Measurements from ENCODE around the gene ARL15.

Gene ARL15

DNA sequence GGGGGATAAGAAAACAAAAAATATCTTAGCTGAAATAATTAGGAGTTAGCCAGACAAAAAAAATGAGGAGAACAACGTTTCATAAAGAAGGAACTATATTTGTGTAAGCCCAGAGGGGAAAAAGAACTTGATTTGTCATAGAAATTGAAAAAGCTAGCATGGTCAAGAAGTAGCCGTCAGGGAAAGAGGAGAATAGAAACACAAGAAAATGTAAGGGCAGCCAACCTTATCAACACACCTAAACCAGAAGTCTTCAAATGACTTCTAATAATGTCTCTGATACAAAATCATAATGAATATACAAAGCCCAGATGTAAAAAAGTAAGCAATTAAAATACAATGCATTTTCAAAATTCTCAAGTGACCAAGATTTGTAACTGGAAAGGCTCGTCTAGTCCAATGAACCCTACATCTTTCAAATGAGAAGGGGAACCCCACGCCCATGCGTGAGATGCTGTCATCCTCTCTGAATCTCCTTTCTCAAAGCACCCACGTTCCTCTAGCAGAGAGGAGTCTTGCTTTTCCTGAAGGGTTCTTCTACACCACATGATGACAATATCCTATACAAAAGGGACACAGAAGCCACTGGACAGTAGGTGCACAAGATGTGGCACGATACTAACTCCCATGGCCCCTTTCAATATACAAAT lies 103.7 kb downstream of the ARL15 start:
- Mint-ChIP-seq H3K27ac (no peak overlapping the region), H3K27me3 (ENCODE audit: low read depth, poor library complexity) (no peaks in the 10 kb centered on the region), H3K4me1 (peaks cover 7% of the 10 kb centered on the region), H3K4me3 (no peak overlapping the region), H3K9me3 (peaks cover 33% of the 10 kb centered on the region), H3K36me3 (ENCODE audit: low read depth) (peaks cover 35% of the 10 kb centered on the region)
- DNase-seq = no peak
- TF ChIP-seq, protein P1, sequence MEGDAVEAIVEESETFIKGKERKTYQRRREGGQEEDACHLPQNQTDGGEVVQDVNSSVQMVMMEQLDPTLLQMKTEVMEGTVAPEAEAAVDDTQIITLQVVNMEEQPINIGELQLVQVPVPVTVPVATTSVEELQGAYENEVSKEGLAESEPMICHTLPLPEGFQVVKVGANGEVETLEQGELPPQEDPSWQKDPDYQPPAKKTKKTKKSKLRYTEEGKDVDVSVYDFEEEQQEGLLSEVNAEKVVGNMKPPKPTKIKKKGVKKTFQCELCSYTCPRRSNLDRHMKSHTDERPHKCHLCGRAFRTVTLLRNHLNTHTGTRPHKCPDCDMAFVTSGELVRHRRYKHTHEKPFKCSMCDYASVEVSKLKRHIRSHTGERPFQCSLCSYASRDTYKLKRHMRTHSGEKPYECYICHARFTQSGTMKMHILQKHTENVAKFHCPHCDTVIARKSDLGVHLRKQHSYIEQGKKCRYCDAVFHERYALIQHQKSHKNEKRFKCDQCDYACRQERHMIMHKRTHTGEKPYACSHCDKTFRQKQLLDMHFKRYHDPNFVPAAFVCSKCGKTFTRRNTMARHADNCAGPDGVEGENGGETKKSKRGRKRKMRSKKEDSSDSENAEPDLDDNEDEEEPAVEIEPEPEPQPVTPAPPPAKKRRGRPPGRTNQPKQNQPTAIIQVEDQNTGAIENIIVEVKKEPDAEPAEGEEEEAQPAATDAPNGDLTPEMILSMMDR (IDR thresholded peaks at IDR 0.05) = no peak

- Mint-ChIP-seq H3K4me3 (no peak overlapping the region), H3K27me3 (ENCODE audit: low read depth, poor library complexity) (no peaks in the 10 kb centered on the region), H3K9me3 (peaks cover 41% of the 10 kb centered on the region), H3K36me3 (ENCODE audit: low read depth) (peaks cover 43% of the 10 kb centered on the region), H3K27ac (no peak overlapping the region), H3K4me1 (peaks cover 2% of the 10 kb centered on the region)
- TF ChIP-seq, protein P1 (IDR thresholded peaks at IDR 0.05) = no peak
- no peak for DNase-seq
Observed at GRCh38 chr5:54205918-54206317, 104.5 kb downstream of the ARL15 start.

- H3K4me3 Mint-ChIP-seq = no peak overlapping the region
- H3K27ac Mint-ChIP-seq = no peak overlapping the region
- H3K9me3 Mint-ChIP-seq = peaks cover 46% of the 10 kb centered on the region
- H3K27me3 Mint-ChIP-seq (ENCODE audit: low read depth, poor library complexity) = no peaks in the 10 kb centered on the region
- TF ChIP-seq, protein P1 (IDR thresholded peaks at IDR 0.05) = no peak
- H3K36me3 Mint-ChIP-seq (ENCODE audit: low read depth) = peaks cover 47% of the 10 kb centered on the region
- DNase-seq = no peak
- no peaks in the 10 kb centered on the region for H3K4me1 Mint-ChIP-seq
Observed at GRCh38 chr5:54205453-54205852, 104.9 kb downstream of the ARL15 start.

GRCh38 chr5:54197018-54197417 lies 113.4 kb downstream of the ARL15 start:
- H3K4me1 Mint-ChIP-seq = no peaks in the 10 kb centered on the region
- peaks cover 28% of the 10 kb centered on the region for H3K36me3 Mint-ChIP-seq (ENCODE audit: low read depth)
- TF ChIP-seq, protein P1 (IDR thresholded peaks at IDR 0.05) = no peak
- H3K27ac Mint-ChIP-seq = no peak overlapping the region
- no peaks in the 10 kb centered on the region for H3K27me3 Mint-ChIP-seq (ENCODE audit: low read depth, poor library complexity)
- no peak for DNase-seq
- H3K4me3 Mint-ChIP-seq = no peak overlapping the region
- peaks cover 24% of the 10 kb centered on the region for H3K9me3 Mint-ChIP-seq

GRCh38 chr5:54195701-54196100 lies 114.7 kb downstream of the ARL15 start:
- Mint-ChIP-seq H3K27me3 (ENCODE audit: low read depth, poor library complexity) (no peaks in the 10 kb centered on the region), H3K4me3 (no peak overlapping the region), H3K4me1 (peaks cover 7% of the 10 kb centered on the region), H3K36me3 (ENCODE audit: low read depth) (peaks cover 16% of the 10 kb centered on the region), H3K27ac (no peak overlapping the region), H3K9me3 (peaks cover 11% of the 10 kb centered on the region)
- TF ChIP-seq, protein P1 (IDR thresholded peaks at IDR 0.05) = no peak
- no peak for DNase-seq

GRCh38 chr5:54194318-54194717 lies 116.1 kb downstream of the ARL15 start:
- Mint-ChIP-seq H3K9me3 (peaks cover 8% of the 10 kb centered on the region), H3K27ac (no peak overlapping the region), H3K4me3 (no peak overlapping the region), H3K27me3 (ENCODE audit: low read depth, poor library complexity) (no peaks in the 10 kb centered on the region), H3K4me1 (peaks cover 7% of the 10 kb centered on the region), H3K36me3 (ENCODE audit: low read depth) (peaks cover 7% of the 10 kb centered on the region)
- TF ChIP-seq, protein P1 (IDR thresholded peaks at IDR 0.05) = no peak
- no peak for DNase-seq

Data from nephron progenitor cell (in vitro differentiated cells).